B cell (primary cell): ENCODE measurements around the gene ETV3. TPM values are rescaled to one million over a fixed set of nuclear protein-coding genes. Genes with fewer than 3 reads are reported as not detected.

Source experiments
- ATAC-seq: fragments of 200-7000 bp; cut with Tn5 transposase; one replicate; pipeline ENCODE4 v1.10.0; 2021; ENCODE audit warnings: low read depth, mild to moderate bottlenecking, moderate number of reproducible peaks, moderate library complexity
- CTCF ChIA-PET: fragments of 350-600 bp; sonication (Branson Sonifier 250); formaldehyde crosslinking; loops from one replicate; lab custom pipeline; 2021; ENCODE audit warnings: antibody characterized with exemption, inconsistent platforms; lab: Charles Lee
- POLR2A ChIA-PET: fragments of 350-600 bp; sonication (Branson Sonifier 250); formaldehyde crosslinking; loops from one replicate; lab custom pipeline; 2021; ENCODE audit warnings: antibody characterized with exemption; lab: Charles Lee
- DNase-seq: peaks from one replicate; pipeline ENCODE4 v3.0.0; 2013
- H2AFZ ChIP-seq: 2 replicates; pipeline ENCODE4 v1.6.1; 2012; ENCODE audit warnings: mild to moderate bottlenecking, low read depth, low read length; ENCODE audit not compliant: insufficient read depth, poor library complexity, severe bottlenecking
- H3K27ac ChIP-seq, 2 donors: 1 replicate in 1 of 2; 2 replicates in 1 of 2; pipeline ENCODE4 v1.5.1; 2012 to 2013; ENCODE audit warnings: low read length in 2 of 2, mild to moderate bottlenecking in 2 of 2, moderate library complexity in 1 of 2
- H3K27me3 ChIP-seq, 4 experiments: fragments of 200-600 bp in 1 of 4; sonication (generic) in 1 of 4; replicated peaks in 1 of 4; 1 replicate in 2 of 4; 2 replicates in 2 of 4; pipeline versions ENCODE4 v1.6.1 to v1.7.0; 2013 to 2016; ENCODE audit warnings: low read length in 3 of 4, mild to moderate bottlenecking in 2 of 4, mixed read lengths in 1 of 4, moderate library complexity in 1 of 4; ENCODE audit not compliant: insufficient read depth in 4 of 4, control insufficient read depth in 3 of 4; ENCODE audit errors: control extremely low read depth in 1 of 4
- H3K36me3 ChIP-seq, 2 experiments: replicated peaks in 1 of 2; 1 replicate in 1 of 2; 2 replicates in 1 of 2; pipeline versions ENCODE4 v1.6.1 to v1.7.1; 2013; ENCODE audit warnings: low read length in 1 of 2; ENCODE audit not compliant: insufficient read depth in 2 of 2, control insufficient read depth in 1 of 2; ENCODE audit errors: control extremely low read depth in 1 of 2, extremely low read depth in 1 of 2
- H3K4me1 ChIP-seq, 2 donors: fragments of 200-600 bp in 1 of 2; sonication (generic) in 1 of 2; 1 replicate in 1 of 2; 2 replicates in 1 of 2; pipeline versions ENCODE4 v1.5.1 to v1.6.1; 2013 to 2017; ENCODE audit warnings: low read length in 2 of 2; ENCODE audit not compliant: control insufficient read depth in 2 of 2, insufficient read depth in 2 of 2
- H3K4me2 ChIP-seq: replicated peaks from 2 replicates; pipeline ENCODE3; 2012; ENCODE audit warnings: mild to moderate bottlenecking, low read depth, low read length; ENCODE audit not compliant: poor library complexity, severe bottlenecking
- H3K4me3 ChIP-seq, 5 experiments: fragments of 200-600 bp in 1 of 5; sonication (generic) in 1 of 5; 1 replicate in 3 of 5; 2 replicates in 2 of 5; pipeline versions ENCODE4 v1.5.1 to v1.7.0; 2011 to 2016; ENCODE audit warnings: low read length in 4 of 5, mild to moderate bottlenecking in 4 of 5, low read depth in 2 of 5, control low read depth in 1 of 5, moderate library complexity in 1 of 5; ENCODE audit not compliant: insufficient read depth in 1 of 5; ENCODE audit errors: control extremely low read depth in 1 of 5, extremely low read depth in 1 of 5
- H3K79me2 ChIP-seq: fragments of 200-600 bp; sonication (generic); one replicate; pipeline ENCODE4 v1.6.0; 2016; ENCODE audit warnings: low read length; ENCODE audit not compliant: control insufficient read depth, insufficient read depth
- H3K9ac ChIP-seq: fragments of 200-600 bp; sonication (generic); 2 replicates; pipeline ENCODE4 v1.6.1; 2017; ENCODE audit warnings: mild to moderate bottlenecking, low read length, moderate library complexity
- H3K9me3 ChIP-seq, 3 donors: one replicate each; pipeline versions ENCODE4 v1.6.1 to v1.7.1; 2013; ENCODE audit warnings: low read length in 2 of 3; ENCODE audit not compliant: control insufficient read depth in 2 of 3, insufficient read depth in 1 of 3; ENCODE audit errors: control extremely low read depth in 1 of 3
- H4K20me1 ChIP-seq: 2 replicates; pipeline ENCODE4 v1.6.0; 2012; ENCODE audit warnings: mild to moderate bottlenecking, low read length; ENCODE audit not compliant: insufficient read depth, control insufficient read depth, poor library complexity, severe bottlenecking
- H3K27ac Mint-ChIP-seq: one replicate; pipeline ENCODE4 v1.8.0; 2021; ENCODE audit warnings: mixed read lengths
- H3K27me3 Mint-ChIP-seq: one replicate; pipeline ENCODE4 v1.8.0; 2021; ENCODE audit warnings: mixed read lengths
- H3K4me1 Mint-ChIP-seq: one replicate; pipeline ENCODE4 v1.8.0; 2021; ENCODE audit warnings: mixed read lengths
- H3K4me3 Mint-ChIP-seq: one replicate; pipeline ENCODE4 v1.8.0; 2021; ENCODE audit warnings: mixed read lengths
- H3K9me3 Mint-ChIP-seq: one replicate; pipeline ENCODE4 v1.8.0; 2022; ENCODE audit warnings: mixed read lengths; ENCODE audit not compliant: insufficient read depth
- EZH2 ChIP-seq: IDR thresholded peaks from 2 replicates; pipeline ENCODE4 v1.6.1; 2012; ENCODE audit warnings: borderline replicate concordance, low read depth, mild to moderate bottlenecking, moderate library complexity, low read length; ENCODE audit not compliant: insufficient read depth, poor library complexity, severe bottlenecking
- WGBS: methylation state at CpG from one replicate; pipeline ENCODE4 v1.1.5; 2013; ENCODE audit warnings: missing lambda C conversion rate; ENCODE audit not compliant: insufficient coverage; 5-methylcytosine and 5-hydroxymethylcytosine counted together
- intact Hi-C: fragments of 100-400 bp; cut with micrococcal nuclease; formaldehyde crosslinking; loops from one replicate; pipeline ENCODE4 v1.10.0; 2022
- polyA plus RNA-seq: library from polyadenylated mRNA; depleted of rRNA; stranded (reverse); fragments of >200 nt; gene quantifications from 2 replicates; pipeline ENCODE4 v1.2.3, GENCODE V29; 2012
- total RNA-seq, 2 donors: library from RNA; stranded (reverse); fragments of 120-200 nt in 1 of 2; gene quantifications; 1 replicate in 1 of 2; 2 replicates in 1 of 2; pipeline versions ENCODE4 v1.2.3 to v1.2.4, GENCODE V29; 2013 to 2022
- TF ChIP-seq, protein P1 (sequence below): fragments of 200-600 bp; IDR thresholded peaks from one replicate; pipeline ENCODE4 v1.8.0; 2022; ENCODE audit warnings: antibody characterized with exemption, mild to moderate bottlenecking

The ETV3 gene
- total and polyA plus RNA-seq, 2 donors (not counting 1 experiment from before 2014, with no cell fraction given), result 16.7 to 34.1 TPM

DNA sequence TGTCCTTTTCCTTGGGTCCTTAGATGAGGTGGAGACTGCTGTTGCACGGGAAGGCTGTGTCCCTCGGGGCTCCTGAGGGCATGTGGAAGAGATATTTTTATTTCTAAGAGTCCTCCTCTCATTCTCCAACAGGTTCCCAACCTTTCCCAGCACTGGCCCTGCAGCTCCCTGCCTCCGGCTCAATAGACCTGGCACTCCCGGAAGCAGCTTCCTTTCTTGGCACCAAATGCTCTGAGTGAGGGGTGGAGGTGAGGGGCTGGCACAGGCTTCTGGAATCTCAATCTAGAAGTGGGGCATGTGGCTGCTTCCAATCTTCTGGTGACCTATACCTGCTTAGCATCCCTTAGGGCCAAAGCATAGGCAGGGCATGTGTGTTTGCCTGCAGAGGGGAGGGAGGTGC lies 43.1 kb downstream of the ETV3 start:
- Histone ChIP-seq H2AFZ (no peak overlapping the region), H3K79me2 (no peaks in the 10 kb centered on the region), H3K9ac (no peak overlapping the region), H3K36me3 (no peaks in the 10 kb centered on the region), H3K27me3 (peaks cover 0 to 5% (median 0%) of the 10 kb centered on the region in 4 experiments), H3K4me2 (no peak overlapping the region), H3K4me1 (no peaks in the 10 kb centered on the region), H3K9me3 (no peaks in the 10 kb centered on the region), H3K27ac (no peak overlapping the region), H4K20me1 (no peaks in the 10 kb centered on the region), H3K4me3 (no peak overlapping the region)
- whole genome bisulfite sequencing, result no CpG with 5 or more reads among the region's 4 CpGs
- no peaks in the 10 kb centered on the region for H3K4me1 Mint-ChIP-seq
- intact Hi-C loops, result no loop called here
- DNase-seq (no peak), ATAC-seq (no peak)
- H3K9me3 Mint-ChIP-seq, result no peaks in the 10 kb centered on the region
- ChIA-PET CTCF (interaction anchor here (1.1 to 4.2 kb wide), 2 partner anchors 8 to 61 kb away, joined by 3 to 29 read pairs; no protein-coding TSS in a partner anchor), POLR2A (no interaction called here)
- H3K4me3 Mint-ChIP-seq, result no peak overlapping the region
- H3K27ac Mint-ChIP-seq, result no peak overlapping the region
- no peak for TF ChIP-seq EZH2
- TF ChIP-seq, protein P1, sequence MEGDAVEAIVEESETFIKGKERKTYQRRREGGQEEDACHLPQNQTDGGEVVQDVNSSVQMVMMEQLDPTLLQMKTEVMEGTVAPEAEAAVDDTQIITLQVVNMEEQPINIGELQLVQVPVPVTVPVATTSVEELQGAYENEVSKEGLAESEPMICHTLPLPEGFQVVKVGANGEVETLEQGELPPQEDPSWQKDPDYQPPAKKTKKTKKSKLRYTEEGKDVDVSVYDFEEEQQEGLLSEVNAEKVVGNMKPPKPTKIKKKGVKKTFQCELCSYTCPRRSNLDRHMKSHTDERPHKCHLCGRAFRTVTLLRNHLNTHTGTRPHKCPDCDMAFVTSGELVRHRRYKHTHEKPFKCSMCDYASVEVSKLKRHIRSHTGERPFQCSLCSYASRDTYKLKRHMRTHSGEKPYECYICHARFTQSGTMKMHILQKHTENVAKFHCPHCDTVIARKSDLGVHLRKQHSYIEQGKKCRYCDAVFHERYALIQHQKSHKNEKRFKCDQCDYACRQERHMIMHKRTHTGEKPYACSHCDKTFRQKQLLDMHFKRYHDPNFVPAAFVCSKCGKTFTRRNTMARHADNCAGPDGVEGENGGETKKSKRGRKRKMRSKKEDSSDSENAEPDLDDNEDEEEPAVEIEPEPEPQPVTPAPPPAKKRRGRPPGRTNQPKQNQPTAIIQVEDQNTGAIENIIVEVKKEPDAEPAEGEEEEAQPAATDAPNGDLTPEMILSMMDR, result no peak
- peaks cover 9% of the 10 kb centered on the region for H3K27me3 Mint-ChIP-seq

DNA sequence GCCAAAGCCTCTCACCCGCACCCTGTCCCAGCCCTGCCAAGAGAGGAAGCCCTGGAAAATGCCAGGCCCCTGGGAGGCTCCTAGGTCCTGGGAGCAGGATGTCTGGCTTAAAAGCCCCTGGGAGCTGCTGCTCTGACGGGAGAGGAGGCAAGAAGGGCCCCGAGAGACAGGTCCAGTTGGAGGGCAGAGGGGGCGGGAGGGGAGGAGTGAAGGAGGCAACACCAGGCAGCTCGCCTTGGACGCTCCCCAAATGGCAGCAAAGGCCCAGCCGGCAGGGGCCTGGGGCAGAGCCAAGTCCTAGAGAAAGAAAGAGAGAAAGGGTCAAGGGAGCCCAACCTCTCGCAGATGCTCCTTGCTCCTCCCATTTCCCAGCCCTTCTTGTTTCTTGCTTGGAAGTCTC lies 45.4 kb downstream of the ETV3 start:
- no peak overlapping the region for H3K9ac ChIP-seq
- no peak for DNase-seq
- Mint-ChIP-seq H3K4me3 (no peak overlapping the region), H3K9me3 (no peaks in the 10 kb centered on the region), H3K27me3 (peaks cover 12% of the 10 kb centered on the region), H3K27ac (no peak overlapping the region), H3K4me1 (no peaks in the 10 kb centered on the region)
- ChIA-PET CTCF (interaction anchor here (4.2 kb wide), 1 partner anchor 63 kb away, joined by 29 read pairs; no protein-coding TSS in a partner anchor), POLR2A (no interaction called here)
- no peaks in the 10 kb centered on the region for H3K36me3 ChIP-seq
- H3K9me3 ChIP-seq, result no peaks in the 10 kb centered on the region
- H3K4me1 ChIP-seq, result no peaks in the 10 kb centered on the region
- no peak overlapping the region for H3K4me2 ChIP-seq
- no peak for ATAC-seq
- H3K27ac ChIP-seq, result no peak overlapping the region
- H4K20me1 ChIP-seq, result no peaks in the 10 kb centered on the region
- no peak overlapping the region for H2AFZ ChIP-seq
- 83% methylated on average over 5 of the region's 8 CpGs for WGBS
- peaks cover 0 to 5% (median 0%) of the 10 kb centered on the region in 4 experiments for H3K27me3 ChIP-seq
- H3K79me2 ChIP-seq, result no peaks in the 10 kb centered on the region
- H3K4me3 ChIP-seq, result no peak overlapping the region
- no peak for TF ChIP-seq EZH2
- TF ChIP-seq, protein P1, result no peak
- intact Hi-C loops, result no loop called here
